GM12891 (cell line): Measurements from ENCODE around the gene EML3.

Experiments
- POLR2A ChIP-seq: IDR thresholded peaks from 2 replicates; pipeline ENCODE4 v1.6.1; 2011; ENCODE audit warnings: low read depth, low read length, control low read depth
- POU2F2 ChIP-seq: IDR thresholded peaks from 2 replicates; pipeline ENCODE4 v1.6.1; 2011; ENCODE audit warnings: low read depth, mild to moderate bottlenecking, control low read depth, low read length, moderate library complexity

- TF ChIP-seq POLR2A (no peak), POU2F2 (no peak)
Observed at GRCh38 chr11:62553080-62553838, 59.3 kb downstream of the EML3 start.
